B cell (primary cell): ENCODE results near the gene HIBADH. TPM values are rescaled to one million over a fixed set of nuclear protein-coding genes. Genes with fewer than 3 reads are reported as not detected.

Source experiments
- ATAC-seq: fragments of 200-7000 bp; cut with Tn5 transposase; one replicate; pipeline ENCODE4 v1.10.0; 2021; ENCODE audit warnings: low read depth, mild to moderate bottlenecking, moderate number of reproducible peaks, moderate library complexity
- CTCF ChIA-PET: fragments of 350-600 bp; sonication (Branson Sonifier 250); formaldehyde crosslinking; loops from one replicate; lab custom pipeline; 2021; ENCODE audit warnings: antibody characterized with exemption, inconsistent platforms; lab: Charles Lee
- POLR2A ChIA-PET: fragments of 350-600 bp; sonication (Branson Sonifier 250); formaldehyde crosslinking; loops from one replicate; lab custom pipeline; 2021; ENCODE audit warnings: antibody characterized with exemption; lab: Charles Lee
- DNase-seq: peaks from one replicate; pipeline ENCODE4 v3.0.0; 2013
- H2AFZ ChIP-seq: 2 replicates; pipeline ENCODE4 v1.6.1; 2012; ENCODE audit warnings: mild to moderate bottlenecking, low read depth, low read length; ENCODE audit not compliant: insufficient read depth, poor library complexity, severe bottlenecking
- H3K27ac ChIP-seq, 2 donors: 1 replicate in 1 of 2; 2 replicates in 1 of 2; pipeline ENCODE4 v1.5.1; 2012 to 2013; ENCODE audit warnings: low read length in 2 of 2, mild to moderate bottlenecking in 2 of 2, moderate library complexity in 1 of 2
- H3K27me3 ChIP-seq, 4 experiments: fragments of 200-600 bp in 1 of 4; sonication (generic) in 1 of 4; replicated peaks in 1 of 4; 1 replicate in 2 of 4; 2 replicates in 2 of 4; pipeline versions ENCODE4 v1.6.1 to v1.7.0; 2013 to 2016; ENCODE audit warnings: low read length in 3 of 4, mild to moderate bottlenecking in 2 of 4, mixed read lengths in 1 of 4, moderate library complexity in 1 of 4; ENCODE audit not compliant: insufficient read depth in 4 of 4, control insufficient read depth in 3 of 4; ENCODE audit errors: control extremely low read depth in 1 of 4
- H3K36me3 ChIP-seq, 2 experiments: replicated peaks in 1 of 2; 1 replicate in 1 of 2; 2 replicates in 1 of 2; pipeline versions ENCODE4 v1.6.1 to v1.7.1; 2013; ENCODE audit warnings: low read length in 1 of 2; ENCODE audit not compliant: insufficient read depth in 2 of 2, control insufficient read depth in 1 of 2; ENCODE audit errors: control extremely low read depth in 1 of 2, extremely low read depth in 1 of 2
- H3K4me1 ChIP-seq, 2 donors: fragments of 200-600 bp in 1 of 2; sonication (generic) in 1 of 2; 1 replicate in 1 of 2; 2 replicates in 1 of 2; pipeline versions ENCODE4 v1.5.1 to v1.6.1; 2013 to 2017; ENCODE audit warnings: low read length in 2 of 2; ENCODE audit not compliant: control insufficient read depth in 2 of 2, insufficient read depth in 2 of 2
- H3K4me2 ChIP-seq: replicated peaks from 2 replicates; pipeline ENCODE3; 2012; ENCODE audit warnings: mild to moderate bottlenecking, low read depth, low read length; ENCODE audit not compliant: poor library complexity, severe bottlenecking
- H3K4me3 ChIP-seq, 5 experiments: fragments of 200-600 bp in 1 of 5; sonication (generic) in 1 of 5; 1 replicate in 3 of 5; 2 replicates in 2 of 5; pipeline versions ENCODE4 v1.5.1 to v1.7.0; 2011 to 2016; ENCODE audit warnings: low read length in 4 of 5, mild to moderate bottlenecking in 4 of 5, low read depth in 2 of 5, control low read depth in 1 of 5, moderate library complexity in 1 of 5; ENCODE audit not compliant: insufficient read depth in 1 of 5; ENCODE audit errors: control extremely low read depth in 1 of 5, extremely low read depth in 1 of 5
- H3K79me2 ChIP-seq: fragments of 200-600 bp; sonication (generic); one replicate; pipeline ENCODE4 v1.6.0; 2016; ENCODE audit warnings: low read length; ENCODE audit not compliant: control insufficient read depth, insufficient read depth
- H3K9ac ChIP-seq: fragments of 200-600 bp; sonication (generic); 2 replicates; pipeline ENCODE4 v1.6.1; 2017; ENCODE audit warnings: mild to moderate bottlenecking, low read length, moderate library complexity
- H3K9me3 ChIP-seq, 3 donors: one replicate each; pipeline versions ENCODE4 v1.6.1 to v1.7.1; 2013; ENCODE audit warnings: low read length in 2 of 3; ENCODE audit not compliant: control insufficient read depth in 2 of 3, insufficient read depth in 1 of 3; ENCODE audit errors: control extremely low read depth in 1 of 3
- H4K20me1 ChIP-seq: 2 replicates; pipeline ENCODE4 v1.6.0; 2012; ENCODE audit warnings: mild to moderate bottlenecking, low read length; ENCODE audit not compliant: insufficient read depth, control insufficient read depth, poor library complexity, severe bottlenecking
- H3K27ac Mint-ChIP-seq: one replicate; pipeline ENCODE4 v1.8.0; 2021; ENCODE audit warnings: mixed read lengths
- H3K27me3 Mint-ChIP-seq: one replicate; pipeline ENCODE4 v1.8.0; 2021; ENCODE audit warnings: mixed read lengths
- H3K4me1 Mint-ChIP-seq: one replicate; pipeline ENCODE4 v1.8.0; 2021; ENCODE audit warnings: mixed read lengths
- H3K4me3 Mint-ChIP-seq: one replicate; pipeline ENCODE4 v1.8.0; 2021; ENCODE audit warnings: mixed read lengths
- H3K9me3 Mint-ChIP-seq: one replicate; pipeline ENCODE4 v1.8.0; 2022; ENCODE audit warnings: mixed read lengths; ENCODE audit not compliant: insufficient read depth
- EZH2 ChIP-seq: IDR thresholded peaks from 2 replicates; pipeline ENCODE4 v1.6.1; 2012; ENCODE audit warnings: borderline replicate concordance, low read depth, mild to moderate bottlenecking, moderate library complexity, low read length; ENCODE audit not compliant: insufficient read depth, poor library complexity, severe bottlenecking
- WGBS: methylation state at CpG from one replicate; pipeline ENCODE4 v1.1.5; 2013; ENCODE audit warnings: missing lambda C conversion rate; ENCODE audit not compliant: insufficient coverage; 5-methylcytosine and 5-hydroxymethylcytosine counted together
- intact Hi-C: fragments of 100-400 bp; cut with micrococcal nuclease; formaldehyde crosslinking; loops from one replicate; pipeline ENCODE4 v1.10.0; 2022
- polyA plus RNA-seq: library from polyadenylated mRNA; depleted of rRNA; stranded (reverse); fragments of >200 nt; gene quantifications from 2 replicates; pipeline ENCODE4 v1.2.3, GENCODE V29; 2012
- total RNA-seq, 2 donors: library from RNA; stranded (reverse); fragments of 120-200 nt in 1 of 2; gene quantifications; 1 replicate in 1 of 2; 2 replicates in 1 of 2; pipeline versions ENCODE4 v1.2.3 to v1.2.4, GENCODE V29; 2013 to 2022
- TF ChIP-seq, protein P1 (sequence below): fragments of 200-600 bp; IDR thresholded peaks from one replicate; pipeline ENCODE4 v1.8.0; 2022; ENCODE audit warnings: antibody characterized with exemption, mild to moderate bottlenecking

HIBADH gene
- total and polyA plus RNA-seq, 2 donors (not counting 1 experiment from before 2014, with no cell fraction given), result 6.9 to 14.1 TPM

- Histone ChIP-seq H3K4me1 (no peaks in the 10 kb centered on the region), H4K20me1 (no peaks in the 10 kb centered on the region), H3K79me2 (no peaks in the 10 kb centered on the region), H3K4me2 (no peak overlapping the region), H3K27ac (no peak overlapping the region), H3K36me3 (no peaks in the 10 kb centered on the region), H3K9me3 (peaks cover 0 to 5% (median 0%) of the 10 kb centered on the region in 3 donors), H2AFZ (no peak overlapping the region), H3K27me3 (no peaks in the 10 kb centered on the region), H3K4me3 (no peak overlapping the region), H3K9ac (no peak overlapping the region)
- intact Hi-C loops, result no loop called here
- H3K4me3 Mint-ChIP-seq, result no peak overlapping the region
- CTCF ChIA-PET, result no interaction called here
- peaks cover 3% of the 10 kb centered on the region for H3K9me3 Mint-ChIP-seq
- H3K4me1 Mint-ChIP-seq, result no peaks in the 10 kb centered on the region
- POLR2A ChIA-PET, result no interaction called here
- no peak overlapping the region for H3K27ac Mint-ChIP-seq
- WGBS, result 74% methylated on average over 6 of the region's 6 CpGs
- DNase-seq, result no peak
- ATAC-seq, result no peak
- no peaks in the 10 kb centered on the region for H3K27me3 Mint-ChIP-seq
- TF ChIP-seq, protein P1, sequence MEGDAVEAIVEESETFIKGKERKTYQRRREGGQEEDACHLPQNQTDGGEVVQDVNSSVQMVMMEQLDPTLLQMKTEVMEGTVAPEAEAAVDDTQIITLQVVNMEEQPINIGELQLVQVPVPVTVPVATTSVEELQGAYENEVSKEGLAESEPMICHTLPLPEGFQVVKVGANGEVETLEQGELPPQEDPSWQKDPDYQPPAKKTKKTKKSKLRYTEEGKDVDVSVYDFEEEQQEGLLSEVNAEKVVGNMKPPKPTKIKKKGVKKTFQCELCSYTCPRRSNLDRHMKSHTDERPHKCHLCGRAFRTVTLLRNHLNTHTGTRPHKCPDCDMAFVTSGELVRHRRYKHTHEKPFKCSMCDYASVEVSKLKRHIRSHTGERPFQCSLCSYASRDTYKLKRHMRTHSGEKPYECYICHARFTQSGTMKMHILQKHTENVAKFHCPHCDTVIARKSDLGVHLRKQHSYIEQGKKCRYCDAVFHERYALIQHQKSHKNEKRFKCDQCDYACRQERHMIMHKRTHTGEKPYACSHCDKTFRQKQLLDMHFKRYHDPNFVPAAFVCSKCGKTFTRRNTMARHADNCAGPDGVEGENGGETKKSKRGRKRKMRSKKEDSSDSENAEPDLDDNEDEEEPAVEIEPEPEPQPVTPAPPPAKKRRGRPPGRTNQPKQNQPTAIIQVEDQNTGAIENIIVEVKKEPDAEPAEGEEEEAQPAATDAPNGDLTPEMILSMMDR, result no peak
- no peak for TF ChIP-seq EZH2
Observed at GRCh38 chr7:27501001-27501400, 161.7 kb downstream of the HIBADH start.

- intact Hi-C loops, result no loop called here
- Mint-ChIP-seq H3K27ac (no peak overlapping the region), H3K9me3 (no peaks in the 10 kb centered on the region), H3K4me3 (no peak overlapping the region), H3K4me1 (no peaks in the 10 kb centered on the region), H3K27me3 (peaks cover 10% of the 10 kb centered on the region)
- no peak overlapping the region for H3K4me2 ChIP-seq
- no peak overlapping the region for H3K27ac ChIP-seq
- H4K20me1 ChIP-seq, result no peaks in the 10 kb centered on the region
- no peak for DNase-seq
- no peak overlapping the region for H2AFZ ChIP-seq
- peaks cover 0 to 15% (median 0%) of the 10 kb centered on the region in 3 donors for H3K9me3 ChIP-seq
- no peak overlapping the region for H3K9ac ChIP-seq
- ChIA-PET POLR2A (no interaction called here), CTCF (no interaction called here)
- H3K79me2 ChIP-seq, result no peaks in the 10 kb centered on the region
- H3K4me1 ChIP-seq, result no peaks in the 10 kb centered on the region
- peaks cover 0 to 4% (median 1%) of the 10 kb centered on the region in 4 experiments for H3K27me3 ChIP-seq
- no peak for ATAC-seq
- 96% methylated on average over 11 of the region's 11 CpGs for WGBS
- no peak for TF ChIP-seq EZH2
- TF ChIP-seq, protein P1, result no peak
- H3K4me3 ChIP-seq, result no peak overlapping the region
- no peaks in the 10 kb centered on the region for H3K36me3 ChIP-seq
Observed at GRCh38 chr7:27492224-27492623, 170.5 kb downstream of the HIBADH start.
